ENCODE data around the gene GIGYF1.

Gene GIGYF1

DNA sequence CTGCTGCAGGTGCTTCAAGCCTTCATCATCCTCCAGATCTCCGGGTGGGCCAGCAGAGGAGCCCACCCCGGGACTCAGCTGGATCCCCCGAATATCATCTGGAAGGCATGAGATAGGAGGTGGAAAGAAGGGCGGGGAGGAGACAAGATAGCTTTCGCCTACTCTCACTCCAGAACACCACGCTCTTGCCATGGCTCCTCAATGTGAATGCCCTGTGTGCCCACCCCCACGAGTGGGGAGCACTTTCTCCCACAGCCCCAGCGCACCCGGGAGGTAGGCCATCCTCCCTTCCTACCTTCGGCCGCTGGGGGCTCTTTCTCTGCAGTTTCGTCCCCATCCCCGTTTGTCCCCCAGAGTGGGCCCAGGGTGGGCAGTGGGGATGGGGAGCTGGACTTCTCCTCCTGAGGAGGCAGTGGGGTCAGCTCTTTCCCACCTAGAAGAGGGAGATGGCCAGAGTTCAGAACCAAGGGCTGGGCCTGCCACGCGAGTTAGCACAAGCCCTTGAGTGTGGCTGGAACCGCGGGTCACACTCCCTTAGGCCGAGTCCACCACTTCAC, 8.9 kb downstream of the GIGYF1 start:
- DNase-seq (no peak), ATAC-seq (replicated peaks) (no peak)
- peaks cover 17 to 18% of the 10 kb centered on the region in 2 donors for H3K4me1 Mint-ChIP-seq (ENCODE audit: low read depth in 2 of 2)
- H3K36me3 Mint-ChIP-seq (ENCODE audit: insufficient read depth): peaks cover 54% of the 10 kb centered on the region
- no peak overlapping the region for H3K4me3 Mint-ChIP-seq
- no peak overlapping the region for H3K27ac Mint-ChIP-seq
- H3K9me3 Mint-ChIP-seq: no peaks in the 10 kb centered on the region
- no peaks in the 10 kb centered on the region for H3K27me3 Mint-ChIP-seq

DNA sequence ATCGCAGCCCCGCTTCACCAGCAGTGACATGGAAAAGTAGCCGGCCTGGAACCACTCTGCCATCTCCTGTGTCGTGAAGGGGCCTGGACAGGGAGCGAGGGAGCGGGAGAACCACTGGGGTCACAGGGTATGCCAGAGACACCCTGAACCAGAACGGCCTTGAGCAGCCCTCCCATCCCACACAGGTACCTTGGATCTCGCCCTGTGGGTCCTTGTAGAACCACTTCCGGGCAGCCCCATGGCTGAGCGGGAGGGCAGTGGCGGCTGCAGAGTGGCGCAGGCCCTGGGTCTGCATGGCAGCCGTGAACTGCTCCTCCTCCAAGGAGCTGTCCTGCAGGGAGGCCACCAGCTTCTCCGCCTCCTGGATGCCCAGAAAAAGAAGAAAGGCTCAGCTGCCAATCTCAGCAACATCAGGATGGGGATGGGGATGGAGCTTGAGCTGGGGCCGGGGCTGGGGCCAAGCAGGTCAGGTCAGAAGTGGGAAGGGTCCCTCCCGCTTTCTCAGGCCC, 9.5 kb downstream of the GIGYF1 start:
- peaks cover 20 to 21% of the 10 kb centered on the region in 2 donors for H3K4me1 Mint-ChIP-seq (ENCODE audit: low read depth in 2 of 2)

DNA sequence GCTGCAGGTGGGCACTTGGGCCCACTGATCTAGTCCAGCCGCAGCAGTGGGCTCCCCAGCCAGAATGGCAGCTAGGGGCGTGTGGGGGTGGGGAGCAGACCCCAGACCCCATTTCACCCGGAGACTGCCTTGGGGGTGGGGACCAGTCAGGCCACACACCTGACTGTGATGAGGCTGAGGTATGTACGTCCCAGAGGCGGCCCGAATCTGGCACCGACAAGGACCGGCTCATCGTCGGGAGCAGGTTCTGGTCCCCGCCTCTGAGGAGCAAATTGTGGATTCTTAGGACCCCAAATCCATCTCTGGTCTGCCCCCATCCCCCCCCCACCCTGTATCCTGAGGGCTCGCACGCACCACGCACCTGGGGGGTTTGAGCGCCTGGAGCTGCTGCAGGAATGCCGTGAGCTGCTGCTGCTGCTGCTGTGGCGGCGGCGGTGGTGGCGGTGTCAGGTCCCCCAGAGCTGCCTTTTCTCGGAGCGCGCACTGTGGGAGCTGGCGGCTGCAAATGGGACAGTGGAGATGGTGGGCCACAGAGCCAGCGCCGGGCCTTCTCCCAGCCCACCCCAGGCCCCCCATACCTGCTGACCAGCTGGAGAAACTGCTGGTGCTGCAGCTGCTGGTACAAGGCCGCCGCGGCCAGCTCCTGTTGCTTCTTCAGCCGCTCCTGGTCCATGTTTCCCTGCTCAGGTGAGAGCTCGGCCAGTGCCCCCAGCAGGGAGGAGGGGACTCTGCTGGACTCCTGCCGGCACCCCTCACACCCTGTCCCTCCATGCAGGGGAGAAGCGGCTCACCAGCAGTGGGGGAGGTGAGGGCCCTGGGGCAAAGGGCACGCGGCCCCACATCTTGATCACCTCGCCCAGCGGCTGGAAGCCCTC, 10.2 kb downstream of the GIGYF1 start:
- H3K27ac Mint-ChIP-seq: no peak overlapping the region

More for the DNA sequence above, 9.5 kb downstream of the GIGYF1 start:
- Mint-ChIP-seq H3K4me3 (no peak overlapping the region), H3K9me3 (no peaks in the 10 kb centered on the region), H3K36me3 (ENCODE audit: insufficient read depth) (peaks cover 55% of the 10 kb centered on the region), H3K27me3 (no peaks in the 10 kb centered on the region), H3K27ac (no peak overlapping the region)
- ATAC-seq (replicated peaks): no peak
- no peak for DNase-seq

DNA sequence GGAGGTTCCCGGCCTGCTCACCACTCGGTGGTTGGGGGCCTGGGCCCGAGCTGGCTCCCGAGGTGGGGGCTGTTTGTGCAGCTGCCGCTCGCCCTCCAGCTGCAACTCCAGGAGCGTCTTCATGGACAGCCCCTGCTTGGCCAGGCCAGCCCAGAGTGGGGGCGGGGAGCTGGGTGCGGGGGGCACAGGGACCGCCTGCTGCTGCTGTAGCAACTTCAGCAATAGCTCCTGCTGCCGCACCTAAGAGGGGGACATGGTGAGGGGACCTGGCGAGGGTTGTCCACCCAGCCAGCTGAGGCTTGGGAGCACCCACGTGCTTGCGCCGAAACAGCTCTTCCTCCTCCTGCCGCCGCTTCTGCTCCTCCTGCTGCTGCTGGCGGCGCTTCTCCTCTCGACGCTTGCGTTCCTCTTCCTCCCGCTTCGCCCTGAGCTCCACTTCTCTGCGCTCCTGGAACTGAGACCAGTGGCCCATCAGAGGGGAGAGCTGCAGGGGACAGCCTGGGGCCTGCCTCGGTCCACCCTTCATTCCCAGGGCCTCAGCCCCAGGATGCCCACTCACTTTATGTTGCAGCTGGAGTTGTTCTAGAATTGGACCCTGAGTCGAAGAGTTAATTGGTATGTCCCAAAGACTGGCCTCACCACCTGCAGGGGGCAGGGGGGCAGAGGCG, 10.9 kb downstream of the GIGYF1 start:
- no peaks in the 10 kb centered on the region for H3K27me3 Mint-ChIP-seq
- no peak overlapping the region for H3K27ac Mint-ChIP-seq

More for the DNA sequence above, 10.2 kb downstream of the GIGYF1 start:
- Mint-ChIP-seq H3K36me3 (ENCODE audit: insufficient read depth) (peaks cover 56% of the 10 kb centered on the region), H3K27me3 (no peaks in the 10 kb centered on the region), H3K9me3 (no peaks in the 10 kb centered on the region), H3K4me1 (ENCODE audit: low read depth in 2 of 2) (peaks cover 20% of the 10 kb centered on the region in 2 donors), H3K4me3 (no peak overlapping the region)
- DNase-seq (no peak), ATAC-seq (replicated peaks) (no peak)

DNA sequence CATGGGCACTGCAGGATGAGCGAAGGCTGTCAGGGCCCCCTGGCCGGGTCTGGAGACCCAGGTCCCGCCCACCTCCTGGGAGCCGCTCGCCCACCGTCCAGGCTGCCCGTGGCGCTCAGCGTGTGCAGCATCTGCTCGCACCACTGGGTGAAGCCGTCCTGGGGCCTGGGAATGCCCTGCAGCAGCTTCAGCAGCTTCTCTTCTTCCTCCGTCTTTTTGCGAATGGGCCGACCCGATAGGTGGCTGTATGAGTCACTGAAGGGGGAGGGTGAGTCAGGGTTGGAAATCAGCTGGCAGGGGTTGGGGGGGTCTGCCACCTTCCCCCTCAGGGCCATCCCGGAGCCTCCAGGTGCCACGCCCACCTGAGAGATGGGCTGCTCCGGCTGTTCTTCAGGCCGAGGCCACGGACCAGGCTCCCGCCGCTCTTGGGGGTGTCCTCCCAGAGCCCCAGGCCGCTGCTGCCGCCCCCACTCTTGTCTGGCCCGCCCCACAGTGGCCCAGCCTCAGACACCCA, 11.8 kb downstream of the GIGYF1 start:
- Mint-ChIP-seq H3K4me3 (no peak overlapping the region), H3K27ac (peak overlapping the region in 1 of 2 donors; percentile 86), H3K36me3 (ENCODE audit: insufficient read depth) (peaks cover 59% of the 10 kb centered on the region), H3K9me3 (no peaks in the 10 kb centered on the region), H3K4me1 (ENCODE audit: low read depth in 2 of 2) (peaks cover 24 to 27% of the 10 kb centered on the region in 2 donors), H3K27me3 (no peaks in the 10 kb centered on the region)
- DNase-seq: no peak
- ATAC-seq (replicated peaks): no peak

More for the DNA sequence above, 10.9 kb downstream of the GIGYF1 start:
- DNase-seq: no peak
- no peak for ATAC-seq (replicated peaks)
- Mint-ChIP-seq H3K9me3 (no peaks in the 10 kb centered on the region), H3K36me3 (ENCODE audit: insufficient read depth) (peaks cover 59% of the 10 kb centered on the region), H3K4me3 (no peak overlapping the region), H3K4me1 (ENCODE audit: low read depth in 2 of 2) (peaks cover 21 to 23% of the 10 kb centered on the region in 2 donors)

DNA sequence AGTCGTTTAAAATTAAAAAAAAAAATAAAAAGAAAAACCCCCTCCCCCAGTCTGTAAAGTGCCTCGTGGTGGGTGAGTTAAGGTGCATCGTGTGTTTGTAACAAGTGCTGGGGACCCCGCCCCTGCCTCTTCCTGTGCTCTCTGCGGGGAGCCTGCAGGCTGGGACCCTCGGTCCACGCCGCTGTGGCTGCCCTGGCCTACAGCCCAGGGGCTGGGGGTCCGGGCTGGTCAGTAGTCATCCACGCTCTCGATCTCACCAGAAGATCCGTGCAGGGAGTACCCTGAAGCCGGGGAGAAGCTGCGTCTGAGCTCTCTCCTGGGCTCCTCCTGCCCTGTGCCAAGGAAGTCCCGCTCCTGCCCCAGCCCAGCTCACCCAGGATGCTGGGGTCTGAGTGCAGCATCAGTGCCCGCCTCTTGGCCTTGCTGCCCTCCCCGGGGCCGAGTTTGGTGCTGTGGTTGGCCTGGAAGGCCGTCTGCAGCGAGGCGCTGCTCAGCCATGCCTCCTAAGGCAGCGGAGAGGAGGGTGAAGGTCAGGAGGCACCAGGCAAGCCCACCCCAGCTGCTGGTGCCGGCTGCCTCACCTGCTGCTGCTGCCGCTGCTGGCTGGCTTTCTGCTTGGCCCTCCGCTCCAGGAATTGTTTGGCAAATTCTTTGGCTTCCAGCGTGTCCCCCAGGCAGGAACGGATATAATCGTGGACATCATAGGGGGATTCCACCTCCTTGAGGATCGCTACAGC, 12.4 kb downstream of the GIGYF1 start:
- no peaks in the 10 kb centered on the region for H3K9me3 Mint-ChIP-seq
- H3K36me3 Mint-ChIP-seq (ENCODE audit: insufficient read depth): peaks cover 60% of the 10 kb centered on the region
- DNase-seq (no peak), ATAC-seq (replicated peaks) (no peak)
- no peaks in the 10 kb centered on the region for H3K27me3 Mint-ChIP-seq
- H3K27ac Mint-ChIP-seq: peak overlapping the region; percentile 13 to 86
- no peak overlapping the region for H3K4me3 Mint-ChIP-seq
- H3K4me1 Mint-ChIP-seq (ENCODE audit: low read depth in 2 of 2): peaks cover 26 to 31% of the 10 kb centered on the region in 2 donors

DNA sequence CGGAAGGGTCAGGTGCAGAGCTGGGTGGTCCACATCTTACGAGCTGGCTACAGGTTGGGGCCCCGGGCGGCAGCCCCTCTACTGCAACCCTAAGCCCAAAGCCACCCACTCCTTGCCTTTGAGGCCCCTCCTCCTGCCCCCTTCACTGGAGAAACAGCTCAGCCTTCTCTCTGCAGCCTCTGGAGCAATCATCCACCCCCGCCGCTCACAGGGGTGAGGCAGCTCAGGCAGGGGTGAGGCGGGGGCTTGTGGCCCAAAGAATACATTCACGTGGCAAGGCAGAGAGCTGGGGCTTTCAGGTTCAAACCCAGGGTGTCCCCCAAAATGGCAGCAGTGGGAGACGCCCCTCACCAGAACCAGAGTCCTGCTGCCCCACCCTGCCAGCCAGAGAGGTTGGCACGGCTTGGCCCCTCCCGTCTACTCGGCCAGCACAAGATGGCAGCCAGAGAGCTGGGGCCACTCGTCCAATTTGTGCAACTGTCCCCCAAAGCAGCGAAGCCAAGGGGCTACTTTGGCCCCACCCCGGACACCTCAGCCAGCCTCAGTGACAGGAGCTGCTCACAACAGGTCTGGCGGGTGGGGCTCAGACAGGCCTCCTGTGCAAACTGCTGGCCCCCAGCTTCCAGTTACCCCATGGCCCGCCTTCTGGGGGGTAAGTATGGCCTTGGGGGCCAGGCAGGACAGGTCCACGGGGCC, 13.3 kb downstream of the GIGYF1 start:
- no peak overlapping the region for H3K4me3 Mint-ChIP-seq
- ATAC-seq (replicated peaks) (no peak), DNase-seq (no peak)
- H3K27ac Mint-ChIP-seq: peak overlapping the region; percentile 13 to 86
- H3K27me3 Mint-ChIP-seq: no peaks in the 10 kb centered on the region
- no peaks in the 10 kb centered on the region for H3K9me3 Mint-ChIP-seq
- peaks cover 29 to 35% of the 10 kb centered on the region in 2 donors for H3K4me1 Mint-ChIP-seq (ENCODE audit: low read depth in 2 of 2)
- H3K36me3 Mint-ChIP-seq (ENCODE audit: insufficient read depth): peaks cover 62% of the 10 kb centered on the region

DNA sequence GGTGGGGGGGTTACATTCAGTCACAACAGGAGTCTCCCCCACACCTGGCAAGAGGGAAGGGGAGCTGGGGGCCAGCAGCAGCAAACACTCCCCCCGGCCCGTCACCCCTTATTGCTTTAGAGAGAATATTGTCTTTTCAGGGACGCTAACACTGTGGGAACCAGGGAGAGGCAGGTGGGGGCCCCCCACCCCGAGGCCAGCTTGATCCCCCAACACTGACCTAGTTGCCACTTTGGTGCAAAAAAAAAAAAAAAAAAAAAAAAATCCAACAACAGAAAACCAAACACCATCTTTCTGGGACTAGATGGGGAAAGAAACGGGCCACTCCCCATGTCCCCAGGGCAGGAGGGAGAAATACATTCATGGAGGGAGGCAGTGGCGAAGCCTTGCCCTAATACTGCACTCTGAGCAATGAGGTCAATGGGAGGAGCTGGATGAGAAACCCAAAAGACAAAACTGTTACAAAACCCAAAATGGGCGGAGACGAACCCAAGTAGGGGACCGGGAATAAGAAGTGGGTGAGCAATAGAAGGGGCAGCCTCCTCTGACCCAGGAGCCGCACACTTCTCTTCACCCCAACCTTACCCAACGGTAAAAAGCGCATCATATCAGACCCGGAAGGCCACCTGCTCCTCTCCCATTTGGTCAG, 14.0 kb downstream of the GIGYF1 start:
- Mint-ChIP-seq H3K27ac (peak overlapping the region; percentile 81 to 86), H3K27me3 (no peaks in the 10 kb centered on the region), H3K36me3 (ENCODE audit: insufficient read depth) (peaks cover 63% of the 10 kb centered on the region), H3K4me1 (ENCODE audit: low read depth in 2 of 2) (peaks cover 29 to 35% of the 10 kb centered on the region in 2 donors), H3K4me3 (peak overlapping the region; percentile 34 to 58), H3K9me3 (no peaks in the 10 kb centered on the region)
- ATAC-seq (replicated peaks) (no peak), DNase-seq (no peak)

DNA sequence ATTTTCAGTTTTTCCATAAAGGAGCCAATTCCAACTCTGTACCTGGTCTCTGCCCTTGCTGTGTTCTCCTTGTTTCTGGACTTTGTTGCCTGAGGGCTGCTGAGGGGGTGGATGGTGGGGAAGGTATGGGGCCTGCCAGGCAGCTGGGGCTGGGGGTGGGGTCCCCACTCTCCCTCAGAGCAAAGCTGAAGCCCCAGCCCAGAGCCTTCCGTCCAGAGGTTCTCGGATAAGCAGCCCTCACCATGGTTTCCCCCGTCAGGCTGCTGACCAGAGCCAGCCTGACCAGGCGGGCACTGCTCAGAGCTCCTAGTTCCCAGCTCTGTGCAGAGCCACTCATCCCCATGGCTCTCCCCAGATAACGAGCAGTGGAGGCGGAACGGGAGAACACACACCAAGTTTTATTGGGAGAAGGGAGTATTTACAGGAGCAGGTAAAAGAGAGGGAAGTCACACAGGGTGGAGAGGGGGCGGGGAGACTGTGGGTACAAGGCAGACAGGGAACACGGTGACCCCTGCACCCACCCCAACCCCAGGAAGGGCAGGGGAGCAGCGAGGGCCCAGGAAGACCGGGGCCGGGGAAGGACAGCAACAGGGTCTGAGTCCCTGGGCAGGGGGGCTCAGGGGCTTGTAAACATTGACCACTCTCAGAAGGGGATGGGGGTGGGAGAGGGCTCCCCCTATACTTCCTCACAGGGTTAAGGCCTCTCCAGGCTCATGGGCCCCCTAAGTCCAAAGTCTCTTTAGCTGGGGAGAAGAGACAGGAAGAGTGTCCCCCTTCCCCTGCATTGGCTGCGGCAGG, 14.7 kb downstream of the GIGYF1 start:
- Mint-ChIP-seq H3K36me3 (ENCODE audit: insufficient read depth) (peaks cover 68% of the 10 kb centered on the region), H3K27me3 (no peaks in the 10 kb centered on the region), H3K4me1 (ENCODE audit: low read depth in 2 of 2) (peaks cover 29 to 35% of the 10 kb centered on the region in 2 donors), H3K27ac (peak overlapping the region; percentile 81 to 86), H3K4me3 (no peak overlapping the region), H3K9me3 (no peaks in the 10 kb centered on the region)
- DNase-seq (no peak), ATAC-seq (replicated peaks) (no peak)

DNA sequence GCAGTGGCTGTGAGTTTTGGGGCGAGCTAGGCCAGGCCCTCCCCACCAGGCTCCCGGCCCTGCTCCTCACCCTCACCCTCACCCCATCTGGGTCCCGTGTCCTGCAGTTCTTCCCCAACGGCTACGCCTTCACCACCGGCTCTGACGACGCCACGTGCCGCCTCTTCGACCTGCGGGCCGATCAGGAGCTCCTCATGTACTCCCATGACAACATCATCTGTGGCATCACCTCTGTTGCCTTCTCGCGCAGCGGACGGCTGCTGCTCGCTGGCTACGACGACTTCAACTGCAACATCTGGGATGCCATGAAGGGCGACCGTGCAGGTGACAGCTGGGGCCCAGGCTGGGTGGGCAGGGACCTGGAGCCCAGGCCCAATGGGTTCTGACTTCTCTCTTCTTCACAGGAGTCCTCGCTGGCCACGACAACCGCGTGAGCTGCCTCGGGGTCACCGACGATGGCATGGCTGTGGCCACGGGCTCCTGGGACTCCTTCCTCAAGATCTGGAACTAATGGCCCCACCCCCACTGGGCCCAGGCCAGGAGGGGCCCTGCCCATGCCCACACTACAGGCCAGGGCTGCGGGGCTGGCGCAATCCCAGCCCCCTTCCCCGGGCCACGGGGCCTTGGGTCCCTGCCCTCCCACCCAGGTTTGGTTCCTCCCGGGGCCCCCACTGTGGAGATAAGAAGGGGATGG, 15.6 kb downstream of the GIGYF1 start:
- Mint-ChIP-seq H3K27me3 (no peaks in the 10 kb centered on the region), H3K27ac (peak overlapping the region in 1 of 2 donors; percentile 86), H3K4me1 (ENCODE audit: low read depth in 2 of 2) (peaks cover 29 to 35% of the 10 kb centered on the region in 2 donors), H3K9me3 (no peaks in the 10 kb centered on the region), H3K4me3 (peak overlapping the region; percentile 18 to 42), H3K36me3 (ENCODE audit: insufficient read depth) (peaks cover 77% of the 10 kb centered on the region)
- DNase-seq (no peak), ATAC-seq (replicated peaks) (no peak)
